H1 (cell line): Measurements from ENCODE around the gene CGGBP1. TPM values are rescaled to one million over a fixed set of nuclear protein-coding genes. Genes with fewer than 3 reads are reported as not detected.
A peak's percentile ranks its signal among the peaks of the same experiment; 100 is the strongest.

Experiments
- CTCF ChIA-PET: fragments of 300-600 bp; sonication (Branson Sonifier 250); formaldehyde crosslinking; loops from one replicate; lab custom pipeline; 2021; ENCODE audit not compliant: partially characterized antibody; lab: Charles Lee
- POLR2A ChIA-PET: fragments of 300-600 bp; sonication (Branson Sonifier 250); formaldehyde crosslinking; loops from one replicate; lab custom pipeline; 2021; ENCODE audit warnings: inconsistent platforms; ENCODE audit not compliant: partially characterized antibody; lab: Charles Lee
- DNase-seq, 2 experiments: peaks; one replicate each; pipeline versions ENCODE4 v3.0.0 to v3.0.0-alpha.2; 2010 to 2022; ENCODE audit warnings: low spot score in 2 of 2, low read depth in 1 of 2, mixed read lengths in 1 of 2
- FAIRE-seq: peaks from 2 replicates; lab custom pipeline; 2011; peaks lifted over from hg19 to GRCh38; lab: Jason Lieb, UNC
- H2AFZ ChIP-seq: 2 replicates; pipeline ENCODE4 v1.8.1; 2012; ENCODE audit warnings: low read length, inconsistent platforms
- H2AK5ac ChIP-seq: 2 replicates; pipeline ENCODE4 v1.6.1; 2013; ENCODE audit warnings: low read depth, low read length
- H2BK120ac ChIP-seq: replicated peaks from 2 replicates; pipeline ENCODE3; 2013; ENCODE audit warnings: low read depth, low read length, inconsistent platforms
- H2BK12ac ChIP-seq: 2 replicates; pipeline ENCODE4 v1.6.1; 2013; ENCODE audit warnings: low read depth, low read length
- H2BK15ac ChIP-seq: 2 replicates; pipeline ENCODE4 v1.6.1; 2013; ENCODE audit warnings: low read length
- H2BK20ac ChIP-seq: 2 replicates; pipeline ENCODE4 v1.6.1; 2013; ENCODE audit warnings: low read length
- H2BK5ac ChIP-seq: 2 replicates; pipeline ENCODE4 v1.6.1; 2013; ENCODE audit warnings: low read depth, low read length
- H3K14ac ChIP-seq: 2 replicates; pipeline ENCODE4 v1.6.1; 2013; ENCODE audit warnings: inconsistent platforms; ENCODE audit not compliant: insufficient read length
- H3K18ac ChIP-seq: 2 replicates; pipeline ENCODE4 v1.6.1; 2013; ENCODE audit warnings: low read length; ENCODE audit errors: extremely low read depth
- H3K23ac ChIP-seq: 2 replicates; pipeline ENCODE4 v1.6.1; 2013; ENCODE audit warnings: inconsistent platforms; ENCODE audit not compliant: insufficient read length
- H3K23me2 ChIP-seq: 2 replicates; pipeline ENCODE4 v1.6.1; 2013; ENCODE audit warnings: low read depth, low read length
- H3K27ac ChIP-seq: 2 replicates; pipeline ENCODE4 v1.6.1; 2011; ENCODE audit warnings: low read depth, low read length, inconsistent platforms
- H3K27me3 ChIP-seq, 4 experiments: replicated peaks in 1 of 4; 1 replicate in 1 of 4; 2 replicates in 3 of 4; pipeline versions ENCODE4 v1.6.1 to v1.8.1; 2011 to 2013; ENCODE audit warnings: low read length in 3 of 4, mild to moderate bottlenecking in 3 of 4, inconsistent platforms in 2 of 4, mixed read lengths in 2 of 4, moderate library complexity in 1 of 4; ENCODE audit not compliant: control insufficient read depth in 3 of 4, insufficient read depth in 3 of 4; ENCODE audit errors: extremely low read depth in 1 of 4
- H3K36me3 ChIP-seq, 4 experiments: 2 replicates each; pipeline versions ENCODE4 v1.6.1 to v1.8.1; 2011 to 2013; ENCODE audit warnings: mild to moderate bottlenecking in 4 of 4, low read length in 3 of 4, moderate library complexity in 2 of 4, control low read depth in 1 of 4, inconsistent platforms in 1 of 4; ENCODE audit not compliant: insufficient read depth in 4 of 4, control insufficient read depth in 2 of 4
- H3K4ac ChIP-seq: replicated peaks from 2 replicates; pipeline ENCODE3; 2013; ENCODE audit warnings: low read length, low read depth, mixed read lengths, inconsistent platforms; ENCODE audit not compliant: insufficient read length
- H3K4me1 ChIP-seq, 4 experiments: replicated peaks in 1 of 4; 1 replicate in 1 of 4; 2 replicates in 3 of 4; pipeline versions ENCODE4 v1.6.1 to v1.8.1; 2011 to 2013; ENCODE audit warnings: low read length in 3 of 4, inconsistent platforms in 2 of 4, mixed read lengths in 1 of 4; ENCODE audit not compliant: insufficient read depth in 4 of 4, control insufficient read depth in 3 of 4
- H3K4me2 ChIP-seq, 2 experiments: 2 replicates each; pipeline versions ENCODE4 v1.6.1 to v1.8.1; 2011 to 2013; ENCODE audit warnings: low read depth in 2 of 2, low read length in 2 of 2, control low read depth in 1 of 2, inconsistent platforms in 1 of 2, mild to moderate bottlenecking in 1 of 2; ENCODE audit not compliant: insufficient read depth in 1 of 2
- H3K4me3 ChIP-seq, 4 experiments: fragments of 200-600, 300-600 bp in 1 of 4; sonication (generic), shearing (Covaris generic), sonication (Bioruptor Twin) in 1 of 4; 2 replicates each; pipeline versions ENCODE4 v1.5.1 to v1.8.1; 2011 to 2016; ENCODE audit warnings: low read length in 4 of 4, low read depth in 3 of 4, control low read depth in 2 of 4, inconsistent platforms in 2 of 4, mild to moderate bottlenecking in 2 of 4, mixed read lengths in 1 of 4, moderate library complexity in 1 of 4; ENCODE audit not compliant: insufficient read depth in 2 of 4; ENCODE audit errors: extremely low read depth in 1 of 4
- H3K56ac ChIP-seq: replicated peaks from 2 replicates; pipeline ENCODE3; 2013; ENCODE audit warnings: low read depth, mild to moderate bottlenecking, mixed read lengths, low read length, inconsistent platforms; ENCODE audit not compliant: insufficient read length
- H3K79me1 ChIP-seq: 2 replicates; pipeline ENCODE4 v1.6.1; 2013; ENCODE audit warnings: low read depth, low read length, control low read depth
- H3K79me2 ChIP-seq, 2 experiments: 2 replicates each; pipeline versions ENCODE4 v1.6.1 to v1.8.1; 2012 to 2013; ENCODE audit warnings: low read length in 2 of 2, mild to moderate bottlenecking in 2 of 2, inconsistent platforms in 1 of 2; ENCODE audit not compliant: insufficient read depth in 2 of 2, control insufficient read depth in 1 of 2
- H3K9ac ChIP-seq, 4 experiments: replicated peaks in 1 of 4; 1 replicate in 1 of 4; 2 replicates in 3 of 4; pipeline versions ENCODE4 v1.6.1 to v1.8.1; 2011 to 2013; ENCODE audit warnings: low read depth in 3 of 4, low read length in 3 of 4, control low read depth in 2 of 4, mild to moderate bottlenecking in 2 of 4, moderate library complexity in 2 of 4, inconsistent platforms in 1 of 4; ENCODE audit errors: extremely low read depth in 1 of 4
- H3K9me3 ChIP-seq, 2 experiments: 2 replicates each; pipeline versions ENCODE4 v1.6.1 to v1.8.1; 2012 to 2013; ENCODE audit warnings: mild to moderate bottlenecking in 2 of 2, moderate library complexity in 2 of 2, control low read depth in 1 of 2, inconsistent platforms in 1 of 2, low read depth in 1 of 2, low read length in 1 of 2, mixed read lengths in 1 of 2; ENCODE audit not compliant: insufficient read depth in 2 of 2
- H4K20me1 ChIP-seq, 2 experiments: replicated peaks in 1 of 2; 2 replicates each; pipeline versions ENCODE3 to v1.8.1; 2011 to 2013; ENCODE audit warnings: inconsistent platforms in 2 of 2, low read length in 2 of 2, mild to moderate bottlenecking in 1 of 2; ENCODE audit not compliant: insufficient read depth in 2 of 2, control insufficient read depth in 1 of 2
- H4K5ac ChIP-seq: 2 replicates; pipeline ENCODE4 v1.6.1; 2013; ENCODE audit warnings: low read length, low read depth, mixed read lengths, inconsistent platforms; ENCODE audit not compliant: insufficient read length
- H4K8ac ChIP-seq: 2 replicates; pipeline ENCODE4 v1.8.0; 2013; ENCODE audit warnings: mild to moderate bottlenecking, moderate library complexity, low read length, inconsistent platforms; ENCODE audit not compliant: insufficient read depth; ENCODE audit errors: extremely low read depth
- H4K91ac ChIP-seq: replicated peaks from 2 replicates; pipeline ENCODE3; 2013; ENCODE audit warnings: low read length, mixed read lengths, inconsistent platforms; ENCODE audit not compliant: insufficient read length
- CEBPB ChIP-seq: IDR thresholded peaks from 2 replicates; pipeline ENCODE4 v1.6.1; 2012; ENCODE audit warnings: low read depth, low read length
- POLR2AphosphoS5 ChIP-seq: IDR thresholded peaks from 2 replicates; pipeline ENCODE4 v1.6.1; 2011; ENCODE audit warnings: low read depth, low read length
- SIX5 ChIP-seq: IDR thresholded peaks from 2 replicates; pipeline ENCODE4 v1.6.1; 2011; ENCODE audit warnings: mild to moderate bottlenecking, low read depth, low read length
- SP2 ChIP-seq: IDR thresholded peaks from 2 replicates; pipeline ENCODE4 v1.6.1; 2012; ENCODE audit warnings: mild to moderate bottlenecking, low read length, inconsistent platforms
- SRF ChIP-seq: IDR thresholded peaks from 2 replicates; pipeline ENCODE4 v1.6.1; 2011; ENCODE audit warnings: mild to moderate bottlenecking, low read depth, low read length, moderate library complexity
- USF2 ChIP-seq: IDR thresholded peaks from 2 replicates; pipeline ENCODE4 v1.6.1; 2011; ENCODE audit warnings: low read length, improper control_type of control experiment
- YY1 ChIP-seq: IDR thresholded peaks from 2 replicates; pipeline ENCODE4 v1.6.1; 2011; ENCODE audit warnings: low read depth, mild to moderate bottlenecking, low read length
- ZNF274 ChIP-seq: IDR thresholded peaks from 2 replicates; pipeline ENCODE4 v1.7.0; 2012; ENCODE audit warnings: low read length, borderline replicate concordance; ENCODE audit errors: extremely low read depth
- WGBS, 2 experiments: shearing (Covaris generic) in 1 of 2; methylation state at CpG; one replicate each; pipeline versions ENCODE4 v1.1.6 to v1.1.7; 2013 to 2015; ENCODE audit warnings: low lambda C conversion rate in 2 of 2, mixed read lengths in 2 of 2, inconsistent platforms in 1 of 2, low coverage in 1 of 2, missing lambda C conversion rate in 1 of 2; ENCODE audit not compliant: insufficient replicate concordance in 2 of 2, insufficient coverage in 1 of 2, insufficient read length in 1 of 2; ENCODE audit errors: extremely low coverage in 1 of 2, missing lambda C conversion rate in 1 of 2; 5-methylcytosine and 5-hydroxymethylcytosine counted together
- polyA plus RNA-seq, 7 experiments: library from polyadenylated mRNA; depleted of rRNA in 3 of 7; stranded (reverse) in 5 of 7; unstranded in 2 of 7; fragments of >200 nt in 5 of 7; fragments of 200-250 nt in 2 of 7; gene quantifications; 1 replicate in 5 of 7; 2 replicates in 1 of 7; 4 replicates in 1 of 7; pipeline versions ENCODE4 v1.2.1 to v1.2.3, GENCODE V29; 2011 to 2013; ENCODE audit warnings: missing spikeins in 2 of 7, mixed read lengths in 2 of 7
- total RNA-seq: library from RNA; stranded (reverse); fragmentation: NEBNext Ultra II Directional; extraction: Animal tissue kit (Norgen Biotek cat#: 25700); gene quantifications from 2 replicates; pipeline ENCODE4 v1.2.1, GENCODE V29; 2021

Gene CGGBP1
- total and polyA plus RNA-seq, 2 of the 8 experiments (the other 6 are each of a cell fraction or from before 2014, with no cell fraction given) = 22.9 to 61.4 TPM

DNA sequence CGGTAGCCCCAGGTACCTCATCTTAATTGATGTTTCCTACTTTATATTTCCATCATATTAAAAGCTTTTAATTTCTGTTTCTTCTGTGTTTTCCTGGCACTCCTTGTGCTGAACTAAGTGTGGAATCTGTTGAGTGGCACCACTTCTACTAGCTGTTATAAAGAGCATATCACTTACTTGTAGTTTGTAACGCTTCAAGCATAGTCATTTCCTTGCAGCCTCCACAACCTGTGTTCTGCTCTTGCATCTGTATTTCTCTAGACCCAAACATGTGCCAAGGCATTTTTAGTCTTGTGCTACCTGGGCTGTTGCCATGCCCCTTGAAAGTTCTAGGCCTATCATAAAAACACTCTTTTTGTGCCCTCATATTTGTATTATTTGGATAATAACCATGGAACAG is 16.3 kb upstream of the CGGBP1 start:
- Histone ChIP-seq H2BK5ac (no peak overlapping the region), H3K14ac (no peak overlapping the region), H2BK12ac (no peak overlapping the region), H4K8ac (no peak overlapping the region), H3K79me2 (peaks cover 0 to 33% of the 10 kb centered on the region in 2 experiments; a peak in 2 of 4 replicates), H3K27ac (no peak overlapping the region), H3K79me1 (no peaks in the 10 kb centered on the region), H3K4me1 (no peaks in the 10 kb centered on the region), H3K9ac (peak overlapping the region in 1 of 4 experiments; percentile 34; a peak in 1 of 7 replicates), H3K18ac (no peak overlapping the region), H3K36me3 (no peaks in the 10 kb centered on the region), H3K4me2 (no peak overlapping the region), H2BK15ac (no peak overlapping the region), H2BK20ac (no peak overlapping the region), H2AFZ (no peak overlapping the region), H3K27me3 (peaks cover 0 to 1% (median 0%) of the 10 kb centered on the region in 4 experiments; a peak in 1 of 7 replicates), H3K4me3 (no peak overlapping the region), H3K23ac (no peak overlapping the region), H4K20me1 (no peaks in the 10 kb centered on the region), H2AK5ac (no peak overlapping the region), H3K56ac (no peak overlapping the region), H3K23me2 (no peaks in the 10 kb centered on the region), H3K4ac (no peak overlapping the region), H3K9me3 (no peaks in the 10 kb centered on the region), H2BK120ac (no peak overlapping the region), H4K5ac (no peak overlapping the region), H4K91ac (no peak overlapping the region)
- POLR2A ChIA-PET = no interaction called here
- DNase-seq (no peak), FAIRE-seq (no peak)
- 90% methylated on average over 2 of the region's 2 CpGs; no CpG with 5 or more reads in 1 of the 2 experiments for WGBS, 2 experiments
- CTCF ChIA-PET = interaction anchor here (1.8 kb wide), 1 partner anchor 38 kb away, joined by 4 read pairs; no protein-coding TSS in a partner anchor
- TF ChIP-seq CEBPB (no peak), USF2 (no peak), POLR2AphosphoS5 (no peak), SIX5 (no peak), SRF (no peak), ZNF274 (no peak), SP2 (no peak), YY1 (no peak)
